GM23248 (cell line): Measurements from ENCODE around the gene TMEM61. TPM values are rescaled to one million over a fixed set of nuclear protein-coding genes. Genes with fewer than 3 reads are reported as not detected.

ENCODE experiments used
- DNase-seq: peaks from one replicate; pipeline ENCODE4 v3.0.0-alpha.2; 2015
- H2AFZ ChIP-seq: fragments of 200-600 bp; sonication (generic); 2 replicates; pipeline ENCODE4 v1.6.1; 2016; ENCODE audit warnings: antibody characterized with exemption
- H3F3A ChIP-seq: fragments of 200-600 bp; sonication (generic); 2 replicates; pipeline ENCODE4 v1.6.1; 2016; ENCODE audit warnings: mild to moderate bottlenecking, antibody characterized with exemption, mixed run types; ENCODE audit not compliant: insufficient read depth
- H3K27ac ChIP-seq: fragments of 200-600 bp; sonication (generic); 2 replicates; pipeline ENCODE4 v1.5.1; 2016; ENCODE audit warnings: mild to moderate bottlenecking
- H3K27me3 ChIP-seq: fragments of 200-600 bp; sonication (generic); replicated peaks from 2 replicates; pipeline ENCODE4 v1.6.1; 2016; ENCODE audit warnings: mild to moderate bottlenecking; ENCODE audit not compliant: insufficient read depth
- H3K36me3 ChIP-seq: fragments of 200-600 bp; sonication (generic); 2 replicates; pipeline ENCODE4 v1.6.1; 2016; ENCODE audit warnings: low read depth, mild to moderate bottlenecking
- H3K4me1 ChIP-seq: fragments of 200-600 bp; sonication (generic); 2 replicates; pipeline ENCODE4 v1.6.1; 2016; ENCODE audit warnings: mild to moderate bottlenecking; ENCODE audit not compliant: insufficient read depth
- H3K4me2 ChIP-seq: fragments of 200-600 bp; sonication (generic); one replicate; pipeline ENCODE4 v1.6.1; 2016; ENCODE audit warnings: mild to moderate bottlenecking; ENCODE audit not compliant: unreplicated experiment
- H3K4me3 ChIP-seq: fragments of 200-600 bp; sonication (generic); 2 replicates; pipeline ENCODE4 v1.5.1; 2016; ENCODE audit warnings: mild to moderate bottlenecking
- H3K79me2 ChIP-seq: fragments of 200-600 bp; sonication (generic); 2 replicates; pipeline ENCODE4 v1.6.1; 2016; ENCODE audit warnings: mild to moderate bottlenecking; ENCODE audit not compliant: insufficient read depth
- H3K9ac ChIP-seq: fragments of 200-600 bp; sonication (generic); 2 replicates; pipeline ENCODE4 v1.6.1; 2016; ENCODE audit warnings: mild to moderate bottlenecking
- H3K9me2 ChIP-seq: fragments of 200-600 bp; sonication (generic); 2 replicates; pipeline ENCODE4 v1.6.1; 2016; ENCODE audit warnings: mixed run types, mild to moderate bottlenecking, moderate library complexity; ENCODE audit not compliant: insufficient read depth
- H3K9me3 ChIP-seq: fragments of 200-600 bp; sonication (generic); one replicate; pipeline ENCODE4 v1.6.1; 2017; ENCODE audit warnings: low read depth
- H4K20me1 ChIP-seq: fragments of 200-600 bp; sonication (generic); 2 replicates; pipeline ENCODE4 v1.6.0; 2016; ENCODE audit not compliant: insufficient read depth
- EZH2 ChIP-seq: fragments of 200-600 bp; sonication (generic); IDR thresholded peaks from 2 replicates; pipeline ENCODE4 v1.6.1; 2018; ENCODE audit warnings: antibody characterized with exemption, mild to moderate bottlenecking; ENCODE audit not compliant: insufficient read depth, poor library complexity, severe bottlenecking
- EZH2phosphoT487 ChIP-seq: fragments of 200-600 bp; sonication (generic); IDR thresholded peaks from 2 replicates; pipeline ENCODE4 v1.6.1; 2018; ENCODE audit warnings: antibody characterized with exemption, moderate library complexity, mild to moderate bottlenecking, low read depth; ENCODE audit not compliant: insufficient read depth
- WGBS, 2 experiments: methylation state at CpG; one replicate each; pipeline ENCODE4 v1.1.6; 2015 to 2017; ENCODE audit warnings: low lambda C conversion rate in 2 of 2, low coverage in 1 of 2; ENCODE audit errors: missing lambda C conversion rate in 2 of 2; 5-methylcytosine and 5-hydroxymethylcytosine counted together
- in situ Hi-C: fragments of 300-500 bp; cut with MboI; formaldehyde crosslinking; loops from 2 replicates; pipeline ENCODE4 v1.15.0; 2020
- polyA plus RNA-seq: library from polyadenylated mRNA; unstranded; fragments of >200 nt; fragmentation: Nextera tagmentation; extraction: Ambion mirVana; gene quantifications from 2 replicates; pipeline ENCODE4 v1.2.1, GENCODE V29; 2016
- total RNA-seq: library from RNA; depleted of rRNA; stranded (reverse); fragments of >200 nt; shearing (Covaris generic); gene quantifications from 2 replicates; pipeline ENCODE4 v1.2.3, GENCODE V29; 2014

TMEM61 gene
- total and polyA plus RNA-seq, 2 experiments from 2014 or later, result not detected

GRCh38 chr1:55010887-55011217 lies 30.4 kb downstream of the TMEM61 start:
- no peak overlapping the region for H3K27ac ChIP-seq
- in situ Hi-C loops, result no loop called here

GRCh38 chr1:55012661-55013060 lies 32.2 kb downstream of the TMEM61 start:
- Histone ChIP-seq H3K9me3 (no peaks in the 10 kb centered on the region), H3K4me3 (no peak overlapping the region)
- TF ChIP-seq EZH2phosphoT487 (no peak), EZH2 (no peak)

More at GRCh38 chr1:55010887-55011217, 30.4 kb downstream of the TMEM61 start:
- WGBS, 2 experiments, result 88 to 90% methylated on average over 7 of the region's 7 CpGs
- H4K20me1 ChIP-seq, result no peaks in the 10 kb centered on the region
- H3K4me1 ChIP-seq, result peaks cover 12% of the 10 kb centered on the region
- TF ChIP-seq EZH2phosphoT487 (no peak), EZH2 (no peak)
- H3K36me3 ChIP-seq, result no peaks in the 10 kb centered on the region
- H3K9me3 ChIP-seq, result no peaks in the 10 kb centered on the region
- H2AFZ ChIP-seq, result no peak overlapping the region
- no peaks in the 10 kb centered on the region for H3K9me2 ChIP-seq
- no peak overlapping the region for H3K4me2 ChIP-seq
- H3K9ac ChIP-seq, result no peak overlapping the region
- no peak for DNase-seq
- no peaks in the 10 kb centered on the region for H3K79me2 ChIP-seq
- 0 out of 2 replicates have a peak, but pooled peaks cover 9% of the 10 kb centered on the region for H3F3A ChIP-seq
- H3K4me3 ChIP-seq, result no peak overlapping the region
- no peaks in the 10 kb centered on the region; the same call in 1 of the 2 replicates for H3K27me3 ChIP-seq

GRCh38 chr1:55015123-55015522 lies 34.7 kb downstream of the TMEM61 start:
- Histone ChIP-seq H3K4me2 (no peak overlapping the region), H3K4me1 (peaks cover 9% of the 10 kb centered on the region), H2AFZ (no peak overlapping the region), H3K36me3 (no peaks in the 10 kb centered on the region), H4K20me1 (no peaks in the 10 kb centered on the region), H3F3A (no peaks in the 10 kb centered on the region), H3K9me2 (no peaks in the 10 kb centered on the region), H3K27ac (no peak overlapping the region), H3K79me2 (no peaks in the 10 kb centered on the region), H3K9me3 (no peaks in the 10 kb centered on the region), H3K4me3 (no peak overlapping the region), H3K27me3 (peaks cover 7% of the 10 kb centered on the region; the same call in 1 of the 2 replicates), H3K9ac (no peak overlapping the region)
- TF ChIP-seq EZH2 (no peak), EZH2phosphoT487 (no peak)
- in situ Hi-C loops, result no loop called here
- WGBS, 2 experiments, result 79 to 82% methylated on average over 5 of the region's 5 CpGs
- DNase-seq, result no peak

More at GRCh38 chr1:55012661-55013060, 32.2 kb downstream of the TMEM61 start:
- Histone ChIP-seq H3K4me2 (no peak overlapping the region), H3F3A (0 out of 2 replicates have a peak, but pooled peaks cover 9% of the 10 kb centered on the region), H3K9me2 (no peaks in the 10 kb centered on the region), H3K9ac (no peak overlapping the region), H4K20me1 (no peaks in the 10 kb centered on the region), H3K79me2 (no peaks in the 10 kb centered on the region), H2AFZ (no peak overlapping the region), H3K36me3 (no peaks in the 10 kb centered on the region), H3K27me3 (peaks cover 3% of the 10 kb centered on the region; the same call in 1 of the 2 replicates), H3K27ac (no peak overlapping the region), H3K4me1 (peaks cover 16% of the 10 kb centered on the region)
- in situ Hi-C loops, result no loop called here
- 30 to 40% methylated on average over 1 of the region's 1 CpG for WGBS, 2 experiments
- no peak for DNase-seq

- Histone ChIP-seq H3K9me2 (no peaks in the 10 kb centered on the region), H3K9ac (no peak overlapping the region), H3K27me3 (peaks cover 7% of the 10 kb centered on the region; the same call in 1 of the 2 replicates), H3K4me3 (no peak overlapping the region), H3K9me3 (no peaks in the 10 kb centered on the region), H3K36me3 (no peaks in the 10 kb centered on the region), H3K79me2 (no peaks in the 10 kb centered on the region), H3K4me1 (peaks cover 9% of the 10 kb centered on the region), H3K4me2 (peak overlapping the region; percentile 45), H3F3A (no peaks in the 10 kb centered on the region), H4K20me1 (no peaks in the 10 kb centered on the region), H3K27ac (no peak overlapping the region), H2AFZ (no peak overlapping the region; the same call in 1 of the 2 replicates)
- WGBS, 2 experiments, result 53 to 56% methylated on average over 12 of the region's 12 CpGs
- peak; percentile 64 for DNase-seq
- TF ChIP-seq EZH2phosphoT487 (no peak), EZH2 (no peak)
- in situ Hi-C loops, result no loop called here
Measured at GRCh38 chr1:55015731-55016620, 35.5 kb downstream of the TMEM61 start.
